Measurements from ENCODE around the gene SLC5A10. TPM values are rescaled to one million over a fixed set of nuclear protein-coding genes. Genes with fewer than 3 reads are reported as not detected.

The SLC5A10 gene
- total RNA-seq: not detected in 2 replicates

GRCh38 chr17:18951941-18952842, at the start of gene SLC5A10:
TSS of gene SLC5A10 (plus strand) at chr17:18952165. CDS start at chr17:18952206, 41 bp downstream.

GRCh38 chr17:19004421-19005136, 52.6 kb downstream of the SLC5A10 start, which contains the start of gene FAM83G:
TSS of gene FAM83G (minus strand) at chr17:19004764. CDS start at chr17:19004041, 723 bp downstream.

GRCh38 chr17:19046782-19047375, 94.9 kb downstream of the SLC5A10 start, which contains the start of gene GRAP:
TSS of gene GRAP (minus strand) at chr17:19046957. CDS start at chr17:19046926, 31 bp downstream.

Small RNAs within 50 kb of the gene (small RNA-seq; reads per million reads assigned to genes)
- gene AC090286.3 (not detected), gene RF00324 (not detected)

Other genes starting within 250 kb of the SLC5A10 start
- gene FBXW10, start 208.1 kb upstream of the SLC5A10 start, total RNA-seq: under 0.01 TPM in 1 of 2 replicates, not detected in the other
- 38.5 and 48.1 TPM in 2 replicates for gene TVP23B, start 171.0 kb upstream of the SLC5A10 start, total RNA-seq
- 27.1 and 33.1 TPM in 2 replicates for gene PRPSAP2, start 94.0 kb upstream of the SLC5A10 start, total RNA-seq
- 17.0 and 18.9 TPM in 2 replicates for gene FAM83G, start 52.6 kb downstream of the SLC5A10 start, total RNA-seq
- 39.5 and 85.6 TPM in 2 replicates for gene GRAP, start 94.8 kb downstream of the SLC5A10 start, total RNA-seq
- 37.7 and 106 TPM in 2 replicates for gene GRAPL, start 175.4 kb downstream of the SLC5A10 start, total RNA-seq

All from vein endothelial cell (primary cell).